Activated naive CD4-positive, alpha-beta T cell treated with anti-CD3 and anti-CD28 coated beads, Interleukin-2, amount 50 U/mL, for 24 hours (primary cell): ENCODE measurements around the gene CLCN4.

Experiments
- H3K27ac Mint-ChIP-seq: one replicate; pipeline ENCODE4 v1.8.0; 2021; ENCODE audit warnings: mild to moderate bottlenecking, mixed read lengths
- H3K27me3 Mint-ChIP-seq: one replicate; pipeline ENCODE4 v1.8.0; 2021; ENCODE audit warnings: mixed read lengths
- H3K36me3 Mint-ChIP-seq: one replicate; pipeline ENCODE4 v1.8.0; 2021; ENCODE audit warnings: mixed read lengths
- H3K4me1 Mint-ChIP-seq: one replicate; pipeline ENCODE4 v1.8.0; 2021; ENCODE audit warnings: mixed read lengths
- H3K4me3 Mint-ChIP-seq: one replicate; pipeline ENCODE4 v1.8.0; 2021; ENCODE audit warnings: mild to moderate bottlenecking, mixed read lengths
- H3K9me3 Mint-ChIP-seq: one replicate; pipeline ENCODE4 v1.8.0; 2021; ENCODE audit warnings: mixed read lengths

The CLCN4 gene

GRCh38 chrX:10259716-10260115, 102.9 kb downstream of the CLCN4 start:
- H3K27ac Mint-ChIP-seq: no peak overlapping the region
- no peaks in the 10 kb centered on the region for H3K36me3 Mint-ChIP-seq
- no peaks in the 10 kb centered on the region for H3K9me3 Mint-ChIP-seq
- no peak overlapping the region for H3K4me3 Mint-ChIP-seq
- peaks cover 2% of the 10 kb centered on the region for H3K27me3 Mint-ChIP-seq
- H3K4me1 Mint-ChIP-seq: no peaks in the 10 kb centered on the region

GRCh38 chrX:10265775-10266174, 109.0 kb downstream of the CLCN4 start:
- no peaks in the 10 kb centered on the region for H3K4me1 Mint-ChIP-seq
- H3K27ac Mint-ChIP-seq: no peak overlapping the region
- no peak overlapping the region for H3K4me3 Mint-ChIP-seq
- H3K27me3 Mint-ChIP-seq: no peaks in the 10 kb centered on the region
- H3K9me3 Mint-ChIP-seq: no peaks in the 10 kb centered on the region
- H3K36me3 Mint-ChIP-seq: no peaks in the 10 kb centered on the region

GRCh38 chrX:10278716-10279115, 121.9 kb downstream of the CLCN4 start:
- Mint-ChIP-seq H3K4me1 (no peaks in the 10 kb centered on the region), H3K36me3 (no peaks in the 10 kb centered on the region), H3K27me3 (peaks cover 1% of the 10 kb centered on the region), H3K4me3 (no peak overlapping the region), H3K9me3 (no peaks in the 10 kb centered on the region), H3K27ac (no peak overlapping the region)

- Mint-ChIP-seq H3K4me3 (no peak overlapping the region), H3K36me3 (no peaks in the 10 kb centered on the region), H3K27me3 (peaks cover 1% of the 10 kb centered on the region), H3K27ac (no peak overlapping the region), H3K9me3 (no peaks in the 10 kb centered on the region), H3K4me1 (no peaks in the 10 kb centered on the region)
Measured at GRCh38 chrX:10280071-10280470, 123.3 kb downstream of the CLCN4 start.

GRCh38 chrX:10282490-10282889, 125.7 kb downstream of the CLCN4 start:
- Mint-ChIP-seq H3K36me3 (no peaks in the 10 kb centered on the region), H3K9me3 (no peaks in the 10 kb centered on the region), H3K27ac (no peak overlapping the region), H3K4me1 (no peaks in the 10 kb centered on the region), H3K4me3 (no peak overlapping the region), H3K27me3 (peaks cover 1% of the 10 kb centered on the region)

- no peaks in the 10 kb centered on the region for H3K9me3 Mint-ChIP-seq
- no peaks in the 10 kb centered on the region for H3K36me3 Mint-ChIP-seq
- no peak overlapping the region for H3K4me3 Mint-ChIP-seq
- H3K27ac Mint-ChIP-seq: no peak overlapping the region
- H3K4me1 Mint-ChIP-seq: no peaks in the 10 kb centered on the region
- peaks cover 1% of the 10 kb centered on the region for H3K27me3 Mint-ChIP-seq
Measured at GRCh38 chrX:10286195-10286594, 129.4 kb downstream of the CLCN4 start.
